IPS-18c (cell line): ENCODE measurements around the gene GPATCH8.
"Not testable (repeated sequence)": the region's sequence is repeated elsewhere in the genome, so short reads cannot be mapped to it uniquely, and the experiment has no call there.

ENCODE experiments used
- H3K4me3 ChIP-seq: 2 replicates; pipeline ENCODE4 v1.7.0; 2013; ENCODE audit warnings: low read depth, mild to moderate bottlenecking, low read length, moderate library complexity; ENCODE audit not compliant: insufficient read depth
- H3K9me3 ChIP-seq: one replicate; pipeline ENCODE4 v1.6.1; 2013; ENCODE audit warnings: mild to moderate bottlenecking, low read length, moderate library complexity; ENCODE audit not compliant: control insufficient read depth, insufficient read depth

The GPATCH8 gene

DNA sequence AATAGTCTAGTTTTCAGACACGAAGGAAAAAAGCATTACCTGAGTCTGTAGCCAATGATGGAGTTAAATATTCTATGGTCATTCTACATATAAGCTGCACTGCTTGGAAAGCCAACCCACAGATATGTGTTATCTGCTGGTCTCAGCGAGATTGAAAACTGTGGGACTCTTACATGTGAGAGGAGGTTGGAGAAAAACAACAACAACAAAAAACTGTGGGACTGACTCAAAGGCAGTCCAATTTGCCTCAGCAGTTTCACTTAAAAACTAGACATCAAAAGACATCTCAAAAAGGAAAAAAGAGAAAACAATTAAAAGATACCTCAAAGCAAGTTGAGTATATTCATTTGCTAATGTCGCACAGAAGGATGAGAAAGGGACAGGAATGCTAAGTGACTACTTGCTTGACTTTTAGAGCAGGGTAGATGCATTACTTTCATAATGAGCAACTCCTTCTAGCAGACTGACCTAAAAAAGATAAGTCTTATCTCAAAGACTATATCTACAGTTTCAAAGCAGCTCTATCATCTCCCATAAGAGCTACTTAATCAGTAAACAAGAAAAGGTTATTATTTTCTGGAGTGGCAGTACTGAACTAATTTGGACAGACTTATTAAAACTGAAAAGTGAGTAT, 78.3 kb downstream of the GPATCH8 start:
- Histone ChIP-seq H3K9me3 (no peaks in the 10 kb centered on the region), H3K4me3 (no peak overlapping the region)

DNA sequence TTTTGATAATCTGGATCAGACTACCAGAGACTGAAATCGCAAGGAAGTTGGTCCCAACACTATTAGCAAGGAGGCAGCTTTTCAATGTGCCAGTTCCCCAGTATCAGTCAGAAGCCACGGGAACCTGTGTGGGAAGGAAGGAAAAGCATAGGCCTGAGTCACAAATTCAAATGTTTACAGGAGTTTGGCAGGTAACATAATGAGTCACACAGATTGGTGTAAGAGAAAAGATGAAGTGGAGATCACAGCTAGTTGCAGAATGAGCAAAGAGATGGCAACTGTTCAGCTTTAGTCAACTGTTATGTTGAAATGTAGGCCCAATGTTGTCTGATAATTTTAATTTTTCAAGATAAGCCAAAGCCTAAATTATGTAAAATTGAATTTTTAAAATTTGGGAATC, 85.7 kb downstream of the GPATCH8 start:
- Histone ChIP-seq H3K9me3 (no peaks in the 10 kb centered on the region), H3K4me3 (no peak overlapping the region)

DNA sequence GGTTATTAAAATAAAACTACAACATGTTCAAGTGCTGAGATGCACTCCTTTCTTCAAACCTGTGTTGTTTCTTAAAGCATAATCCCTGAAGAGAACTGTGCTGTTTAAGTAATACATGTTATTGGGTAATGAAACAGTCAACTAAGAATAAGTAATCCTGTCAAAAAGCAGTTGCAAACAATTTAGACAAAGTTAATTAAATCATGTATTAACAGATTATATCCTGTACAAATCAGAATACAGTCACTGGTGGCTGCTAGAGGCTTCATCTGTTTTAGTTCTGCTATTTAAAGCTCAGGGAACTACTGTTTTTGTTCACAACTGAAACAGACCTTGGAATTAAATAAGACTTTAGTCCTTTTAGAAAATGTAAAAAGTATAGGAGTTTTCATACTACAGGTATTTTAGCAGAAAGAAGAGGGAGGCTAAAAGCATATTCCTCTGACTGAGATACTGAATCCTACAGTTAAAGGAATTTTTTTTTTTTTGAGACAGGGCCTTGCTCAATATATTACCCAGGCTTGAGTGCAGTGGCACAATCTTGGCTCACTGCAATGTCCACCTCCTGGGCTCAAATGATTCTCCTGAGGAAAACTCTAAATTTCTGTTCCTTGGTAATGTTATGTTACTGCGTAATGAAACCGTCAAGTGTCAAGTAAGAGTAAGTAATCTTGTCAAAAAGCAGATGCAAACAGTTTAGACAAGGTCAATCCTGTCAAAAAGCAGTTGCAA, 86.5 kb downstream of the GPATCH8 start:
- H3K4me3 ChIP-seq: no peak overlapping the region

DNA sequence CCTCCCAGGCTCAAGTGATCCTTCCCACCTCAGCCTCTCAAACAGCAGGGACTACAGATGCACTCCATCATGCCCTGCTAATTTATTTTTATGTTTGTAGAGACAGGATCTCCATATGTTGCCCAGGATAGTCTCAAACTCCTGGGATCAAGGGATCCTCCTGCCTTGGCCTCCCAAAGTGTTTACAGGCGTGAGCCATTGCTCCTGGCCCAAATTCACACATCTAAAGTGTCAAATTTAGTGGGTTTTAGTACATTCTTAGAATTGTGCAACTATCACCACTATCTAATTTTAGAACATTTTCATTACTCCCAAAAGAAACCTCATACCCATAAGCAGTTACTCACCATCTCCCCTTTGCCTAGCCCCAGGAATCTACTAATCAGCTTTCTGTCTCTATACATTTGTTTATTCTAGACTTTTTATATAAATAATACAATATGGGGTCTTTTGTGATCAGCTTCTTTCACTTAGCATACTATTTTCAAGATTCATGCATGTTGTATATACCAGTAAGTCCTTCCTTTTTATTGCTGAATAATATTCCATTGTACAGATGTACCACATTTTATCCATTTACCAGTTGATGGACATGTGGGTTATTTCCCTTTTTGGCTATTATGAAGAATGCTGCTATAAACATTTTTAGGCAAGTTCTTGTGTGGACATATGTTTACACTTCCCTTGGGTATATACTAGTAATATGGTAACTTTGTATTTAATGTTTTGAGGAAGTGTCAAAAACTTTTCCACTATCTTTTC, 88.6 kb downstream of the GPATCH8 start:
- H3K9me3 ChIP-seq: no peaks in the 10 kb centered on the region
- H3K4me3 ChIP-seq: no peak overlapping the region

More for the DNA sequence above, 86.5 kb downstream of the GPATCH8 start:
- no peaks in the 10 kb centered on the region for H3K9me3 ChIP-seq

DNA sequence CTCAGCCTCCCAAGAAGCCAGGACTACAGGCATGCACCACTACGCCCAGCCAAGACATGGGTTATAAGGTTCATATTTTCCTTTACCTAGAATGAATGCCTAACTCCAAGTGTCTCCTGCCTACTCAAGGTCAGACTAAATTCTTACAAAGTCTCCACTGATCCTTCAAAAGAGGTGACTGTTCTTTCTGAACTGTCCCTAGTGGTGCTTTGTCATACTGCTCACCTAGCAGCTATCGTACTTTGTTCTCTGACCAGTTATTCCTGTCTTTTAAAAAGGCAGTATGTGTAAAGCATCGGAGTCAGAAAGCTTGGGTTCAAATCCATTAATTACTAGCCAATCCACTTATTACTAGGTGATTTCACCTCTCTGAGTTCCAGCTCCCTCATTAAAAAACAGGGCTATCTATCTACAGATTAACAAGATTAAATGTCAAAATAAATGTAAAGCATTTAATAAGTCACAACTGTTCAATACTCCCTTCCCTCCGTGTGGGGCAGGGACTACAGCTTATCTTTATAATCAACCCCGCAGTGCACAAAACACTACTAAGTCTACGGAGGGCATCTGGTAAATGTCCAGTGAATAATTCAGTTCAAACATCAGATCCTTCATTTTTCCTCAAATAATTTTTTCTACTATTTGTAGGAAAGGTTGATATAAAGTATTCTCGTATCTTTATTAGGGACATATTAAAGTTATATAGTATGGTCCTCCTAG, 93.7 kb downstream of the GPATCH8 start:
- Histone ChIP-seq H3K9me3 (no peaks in the 10 kb centered on the region), H3K4me3 (no peak overlapping the region)

DNA sequence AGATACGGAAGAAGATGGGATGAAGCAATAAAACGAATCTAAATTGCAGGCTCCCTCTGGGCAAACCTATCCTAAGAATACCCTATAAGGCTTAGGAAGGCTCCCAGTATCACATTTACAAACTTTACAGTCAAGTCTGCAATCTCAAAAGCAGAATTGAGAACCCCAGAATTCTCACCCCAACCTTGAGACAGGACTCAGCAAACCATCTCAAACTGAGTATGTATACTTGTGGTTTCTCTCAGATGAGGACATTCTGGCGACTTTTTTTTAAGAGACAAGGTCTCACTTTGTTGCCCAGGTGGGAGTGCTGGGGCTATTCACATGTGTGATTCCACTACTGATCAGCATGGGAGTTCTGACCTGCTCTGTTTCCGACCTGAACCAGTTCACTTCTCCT, 94.4 kb downstream of the GPATCH8 start:
- no peaks in the 10 kb centered on the region for H3K9me3 ChIP-seq
- no peak overlapping the region for H3K4me3 ChIP-seq

DNA sequence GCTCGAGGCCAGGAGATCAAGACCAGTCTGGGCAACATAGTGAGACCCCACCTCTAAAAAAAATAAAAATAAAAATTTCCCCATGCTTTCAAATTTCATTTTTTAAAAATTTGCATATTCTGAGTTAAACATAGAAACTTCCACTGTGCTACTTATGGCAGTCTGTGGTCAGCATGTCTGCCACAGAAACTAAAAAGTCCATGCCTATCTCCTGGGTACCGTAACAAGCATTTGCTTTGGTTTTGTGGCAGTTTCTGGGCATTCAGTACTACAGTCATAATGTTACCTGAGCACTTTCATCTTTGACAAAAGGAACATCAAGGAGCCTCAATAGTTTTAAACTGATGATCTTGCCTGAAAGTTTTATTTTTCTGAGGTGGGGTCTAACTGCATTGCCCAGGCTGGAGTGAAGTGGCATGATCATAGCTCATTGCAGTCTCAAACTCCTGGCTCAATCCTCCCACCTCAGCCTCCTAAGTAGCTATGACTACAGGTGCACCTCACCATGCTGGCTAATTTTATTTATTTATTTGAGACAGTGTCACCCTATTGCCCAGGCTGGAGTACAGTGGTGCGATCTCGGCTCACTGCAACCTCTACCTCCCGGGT, 100.5 kb downstream of the GPATCH8 start:
- Histone ChIP-seq H3K4me3 (no peak overlapping the region), H3K9me3 (no peaks in the 10 kb centered on the region)

DNA sequence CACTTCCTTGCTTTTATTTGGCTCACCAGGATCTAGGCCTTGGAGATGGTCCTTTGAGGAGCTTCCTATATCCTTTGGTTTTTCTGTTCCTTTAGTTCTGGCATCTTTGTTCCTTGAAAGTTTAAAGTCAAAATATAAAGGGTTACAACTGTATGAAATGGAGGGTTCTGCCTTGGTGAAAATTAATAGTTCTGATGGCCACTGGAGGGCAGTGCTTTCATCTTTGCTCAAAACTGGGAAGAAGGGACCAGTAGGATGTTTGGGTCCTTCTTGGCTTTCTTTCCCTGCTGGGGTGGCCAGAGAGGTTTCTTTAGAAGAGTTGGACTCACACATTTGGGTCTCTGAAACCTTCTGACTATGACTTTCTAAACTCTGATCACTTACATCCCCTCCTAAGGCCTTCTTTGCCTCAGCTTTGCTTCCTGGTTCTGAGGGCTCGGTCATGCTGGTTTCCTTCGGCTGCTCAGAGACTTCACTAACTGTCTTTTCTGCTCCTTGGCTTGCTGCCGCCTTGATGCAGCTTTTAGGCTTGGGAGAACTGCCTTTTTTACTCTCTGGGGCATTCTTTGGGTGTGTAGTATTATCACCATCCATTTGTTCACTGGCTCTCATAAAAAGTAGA, 102.9 kb downstream of the GPATCH8 start:
- H3K9me3 ChIP-seq: no peaks in the 10 kb centered on the region
- H3K4me3 ChIP-seq: no peak overlapping the region

DNA sequence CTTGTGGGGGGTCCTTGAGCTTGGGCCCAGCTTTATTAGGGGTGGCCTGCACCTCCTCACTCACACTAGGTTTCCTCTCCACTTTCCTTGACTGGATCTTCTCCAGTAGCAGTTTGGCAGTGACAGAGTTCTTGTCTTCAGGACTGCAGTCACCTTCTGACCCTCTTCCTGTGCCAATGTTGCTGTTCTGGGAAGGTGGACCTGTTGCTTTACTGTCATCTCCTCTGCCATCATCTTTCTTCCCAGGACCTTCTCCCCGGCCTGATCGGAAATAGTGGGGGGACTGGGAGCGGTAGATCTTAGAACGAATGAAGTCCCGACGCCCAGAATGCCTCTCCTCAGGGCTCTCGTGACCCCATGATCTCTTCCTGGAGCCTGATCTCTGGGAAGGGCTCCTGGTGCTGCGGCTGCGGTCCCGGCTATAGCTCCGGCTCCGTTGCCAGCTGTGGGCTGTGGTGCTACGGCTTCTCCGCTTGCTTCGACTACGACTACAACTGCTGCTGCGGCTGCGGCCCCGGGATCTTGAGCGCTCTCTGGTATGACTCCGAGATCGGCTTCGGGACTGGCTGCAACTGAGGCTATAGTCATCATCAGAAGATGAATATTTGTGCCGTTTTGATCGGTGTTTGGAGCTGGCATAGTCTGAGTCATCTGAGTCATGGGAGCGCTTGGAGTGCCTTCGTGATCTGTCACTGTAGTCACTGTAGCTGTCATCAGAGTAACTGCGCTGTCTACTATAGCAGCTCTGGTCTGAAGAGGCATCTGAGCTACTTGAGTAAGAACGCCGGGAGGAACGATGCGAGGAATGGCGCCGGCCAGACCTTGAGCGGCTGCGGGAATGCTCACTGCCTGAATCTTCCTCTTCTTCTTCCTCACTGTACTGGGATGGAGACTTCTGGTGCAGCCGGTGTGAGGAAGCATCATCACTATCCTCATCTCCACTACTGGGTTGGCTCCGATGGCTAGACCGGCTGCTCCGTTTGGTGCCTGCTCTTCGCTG, 104.2 kb downstream of the GPATCH8 start:
- Histone ChIP-seq H3K9me3 (no peaks in the 10 kb centered on the region), H3K4me3 (no peak overlapping the region)

DNA sequence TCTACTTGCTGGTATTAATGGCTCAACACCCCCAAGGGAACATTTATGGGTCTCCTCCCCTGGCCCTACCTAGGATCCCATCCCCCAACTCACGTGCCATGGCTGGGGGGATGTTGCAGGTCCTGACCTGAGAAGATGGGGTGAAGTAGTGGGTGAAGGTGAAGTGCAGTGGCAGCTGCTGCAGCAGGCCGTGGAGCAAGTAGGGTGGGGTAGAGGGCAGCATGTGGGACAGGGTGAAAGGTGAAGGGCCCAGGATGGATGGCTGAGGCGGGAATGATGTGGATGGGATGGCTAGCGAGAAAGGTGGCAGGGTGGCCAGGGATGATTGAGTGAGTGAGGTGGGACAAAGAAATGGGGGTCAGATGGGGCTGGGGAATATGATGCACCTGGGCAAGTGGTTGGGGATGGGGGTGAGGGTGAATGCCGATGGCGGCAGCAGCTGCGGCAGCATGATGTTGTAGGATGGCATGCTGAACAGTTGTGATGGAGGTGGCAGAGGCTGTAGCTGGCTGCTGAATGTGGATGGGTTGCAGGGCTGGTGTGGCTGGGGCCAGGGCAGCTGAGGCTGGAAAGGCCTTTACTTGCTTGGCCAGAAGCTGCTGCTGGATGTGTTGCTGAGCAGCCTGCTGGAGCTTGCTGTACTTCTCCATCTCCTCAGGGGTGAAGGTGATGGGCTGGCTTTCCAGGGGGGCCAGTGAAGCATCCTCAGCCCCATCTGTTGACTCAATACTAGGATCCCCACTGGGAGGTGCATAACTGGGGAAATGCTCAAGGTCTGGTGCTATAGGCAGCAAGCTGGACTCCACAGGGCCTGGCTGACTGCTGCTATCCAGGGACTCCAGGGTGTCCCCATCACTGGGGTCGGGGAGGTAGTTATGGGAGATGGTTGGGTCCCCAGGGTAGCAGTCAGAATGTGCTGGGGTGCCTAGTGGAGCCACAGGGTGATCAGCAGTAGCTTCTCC, 105.4 kb downstream of the GPATCH8 start:
- Histone ChIP-seq H3K4me3 (no peak overlapping the region), H3K9me3 (no peaks in the 10 kb centered on the region)

DNA sequence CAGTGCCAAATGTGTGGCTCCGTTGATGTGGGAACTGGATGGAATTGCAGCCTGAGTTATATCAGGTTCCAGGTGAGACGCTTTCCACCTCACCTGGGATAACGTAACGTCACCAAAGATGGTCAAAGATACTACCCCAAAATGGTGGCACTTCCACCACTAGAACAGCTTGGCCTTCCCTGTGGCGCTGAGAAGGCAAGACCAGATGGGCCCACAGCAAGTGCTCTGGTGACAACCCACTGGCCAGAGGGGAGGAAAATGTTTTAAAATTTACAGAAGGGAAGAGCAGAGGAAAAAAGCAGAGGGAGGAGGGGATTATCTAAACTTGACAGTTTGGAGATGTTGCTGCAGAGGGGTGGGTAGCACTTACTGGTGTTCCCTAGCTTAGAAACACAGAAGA, 106.3 kb downstream of the GPATCH8 start:
- H3K9me3 ChIP-seq: no peaks in the 10 kb centered on the region
- no peak overlapping the region for H3K4me3 ChIP-seq

DNA sequence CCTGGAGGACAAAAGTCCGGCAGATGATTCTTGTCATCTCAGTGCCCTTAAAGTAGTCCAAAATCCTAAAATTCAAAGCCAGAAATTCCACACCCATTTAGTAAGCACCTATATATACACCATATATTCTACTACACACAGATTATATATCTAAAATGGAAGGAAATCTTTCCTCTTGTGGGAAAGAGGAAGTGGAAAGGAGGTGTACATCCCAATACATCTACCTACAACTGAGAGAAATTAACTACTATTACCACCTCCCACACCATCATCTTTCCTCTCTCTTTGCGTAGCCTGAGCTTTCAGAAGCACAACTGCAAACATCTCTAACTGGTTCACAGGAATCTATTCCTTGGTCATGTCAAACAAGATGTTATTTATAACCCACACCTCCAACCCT, 108.4 kb downstream of the GPATCH8 start:
- no peak overlapping the region for H3K4me3 ChIP-seq

DNA sequence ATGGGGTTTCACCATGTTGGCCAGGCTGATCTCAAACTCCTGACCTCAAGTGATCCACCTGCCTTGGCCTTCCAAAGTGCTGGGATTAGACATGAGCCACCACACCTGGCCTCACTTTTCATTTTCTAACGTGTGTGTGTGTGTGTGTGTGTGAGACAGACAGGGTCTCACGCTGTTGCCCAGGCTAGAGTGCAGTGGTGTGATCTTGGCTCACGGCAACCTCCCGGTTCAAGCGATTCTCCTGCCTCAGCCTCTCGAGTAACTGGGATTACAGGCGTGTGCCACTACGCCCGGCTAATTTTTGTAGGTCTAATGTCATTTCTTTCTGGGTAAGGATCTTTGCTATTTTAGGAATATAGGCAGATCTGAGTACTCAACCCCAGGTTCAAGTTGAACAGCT, 109.1 kb downstream of the GPATCH8 start:
- not testable (repeated sequence) for H3K9me3 ChIP-seq, H3K4me3 ChIP-seq

More for the DNA sequence above, 108.4 kb downstream of the GPATCH8 start:
- no peaks in the 10 kb centered on the region for H3K9me3 ChIP-seq

DNA sequence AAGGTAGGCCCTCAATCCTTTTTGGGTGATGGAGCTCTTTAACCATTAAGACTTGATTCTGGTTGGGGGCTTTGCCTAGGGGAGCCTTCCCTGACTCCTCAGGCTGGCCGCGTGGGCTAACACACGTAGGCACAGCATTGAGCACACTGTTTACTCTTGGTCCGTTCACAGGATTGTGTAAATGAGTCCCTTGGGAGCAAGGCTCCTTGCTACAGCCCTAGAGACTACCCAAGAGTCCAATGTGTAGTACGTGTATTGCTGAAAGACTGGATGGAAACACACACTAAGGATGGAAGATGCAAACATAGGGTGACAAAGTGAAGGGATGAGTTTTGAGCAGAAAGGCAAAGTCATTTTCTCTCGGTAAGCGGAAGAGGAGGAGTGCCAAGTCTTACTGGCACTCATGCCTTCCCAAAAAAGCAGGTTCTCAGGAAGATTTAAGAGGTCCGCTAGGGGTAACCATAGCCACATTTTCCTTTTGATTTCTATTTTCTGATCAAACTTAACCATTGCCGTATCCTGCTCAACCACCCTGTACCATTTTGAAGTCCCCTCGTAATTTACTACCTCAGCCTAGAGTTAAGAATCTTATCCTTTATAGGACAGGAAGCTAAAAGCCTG, 112.8 kb downstream of the GPATCH8 start:
- Histone ChIP-seq H3K9me3 (no peaks in the 10 kb centered on the region), H3K4me3 (no peak overlapping the region)
